ENCODE measurements around the gene TEX29. TPM values are rescaled to one million over a fixed set of nuclear protein-coding genes. Genes with fewer than 3 reads are reported as not detected.

Gene TEX29
- total and polyA plus RNA-seq, 9 of the 15 experiments (the other 6 are each of a cell fraction or from before 2014, with no cell fraction given): 0.11 TPM; not detected in 7

DNA sequence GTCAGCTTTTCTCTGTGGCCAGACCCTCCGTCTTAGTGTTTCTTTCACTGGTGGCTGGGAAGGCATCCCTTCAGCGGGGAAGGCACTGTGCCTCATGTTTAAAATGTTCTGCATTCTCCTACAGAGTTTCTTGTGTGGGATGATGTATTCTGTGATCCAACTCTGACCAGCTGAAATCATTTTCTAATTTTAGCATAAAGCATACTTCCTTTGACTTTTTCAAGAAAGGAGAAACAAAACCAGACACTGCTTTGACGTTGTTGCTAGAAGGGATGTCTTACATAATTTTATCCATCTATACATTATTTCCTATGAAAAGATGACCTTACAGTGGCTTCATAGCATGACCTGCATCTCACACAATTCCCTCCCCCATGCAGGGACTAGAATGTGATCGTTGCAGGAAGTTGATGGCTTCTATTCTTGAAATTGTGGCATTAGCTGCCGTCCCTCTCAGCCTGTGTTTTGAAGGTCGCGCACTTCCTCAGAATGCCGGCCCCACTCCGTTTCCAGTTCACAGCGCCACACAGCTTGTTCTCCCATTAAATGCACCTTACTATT lies 38.6 kb upstream of the TEX29 start (continued):
- no peak for TF ChIP-seq ETV6 (IDR thresholded peaks at IDR 0.05; ENCODE audit: borderline replicate concordance in 1 of 2, low read depth in 2 of 2, low read length in 1 of 2)
- TF ChIP-seq ETV6 (CRISPR knock-in tag; IDR thresholded peaks at IDR 0.05; ENCODE audit: borderline replicate concordance): no peak

DNA sequence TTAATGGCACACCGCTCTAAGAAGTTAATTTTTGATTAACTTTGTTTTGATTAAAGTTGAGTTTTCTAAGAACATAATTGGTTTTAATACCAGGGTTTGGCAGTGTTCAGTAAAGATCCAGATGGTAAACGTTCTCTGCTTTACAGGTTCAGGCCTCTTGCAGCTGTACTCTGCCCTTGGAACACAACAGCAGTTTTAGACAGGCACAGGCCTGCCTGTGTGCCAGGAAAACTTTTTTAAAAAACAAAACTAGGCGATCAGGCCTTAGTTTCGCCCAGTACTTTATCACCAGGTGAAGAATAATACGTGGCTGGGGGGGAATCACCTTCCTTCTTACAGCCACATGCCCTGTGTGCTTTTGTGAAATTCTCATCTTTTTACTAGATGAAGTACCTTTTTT lies 38.0 kb upstream of the TEX29 start:
- POLR2A ChIA-PET: interaction anchor here (0.9 kb wide), 1 partner anchor 8 kb away, joined by 3 read pairs; no protein-coding TSS in a partner anchor
- no TSS peak for BruUV-seq (replicated peaks)
- in situ Hi-C loops (cut with MboI): no loop called here

GRCh38 chr13:111282997-111283396 lies 37.4 kb upstream of the TEX29 start:
- no peaks in the 10 kb centered on the region for H3K27me3 ChIP-seq (ENCODE audit: control insufficient read depth in 2 of 2, insufficient read depth in 2 of 2, low read length in 2 of 2)
- ATAC-seq (no peak), FAIRE-seq (no peak), DNase-seq (ENCODE audit: extremely low read depth in 1 of 4, low spot score in 3 of 4) (no peak)
- ChIA-PET CTCF (ENCODE audit: low intra/inter-chr PET ratio) (no interaction called here), POLR2A (interaction anchor here (0.9 kb wide), 1 partner anchor 8 kb away, joined by 3 read pairs; no protein-coding TSS in a partner anchor)
- WGBS (ENCODE audit: insufficient coverage, low coverage, missing lambda C conversion rate): 88% methylated on average over 1 of the region's 23 CpGs
- no peaks in the 10 kb centered on the region for H4K20me1 ChIP-seq (replicated peaks; ENCODE audit: control insufficient read depth, insufficient read depth, low read length)
- no peak overlapping the region for H2AFZ ChIP-seq (ENCODE audit: low read depth, low read length)
- no peak overlapping the region for H3K4me2 ChIP-seq (ENCODE audit: insufficient read depth, low read length)
- intact Hi-C loops (cut with micrococcal nuclease) (no loop called here), in situ Hi-C loops (cut with MboI) (no loop called here)
- no peaks in the 10 kb centered on the region for H3K79me2 ChIP-seq (ENCODE audit: control insufficient read depth, insufficient read depth, low read length)
- no peaks in the 10 kb centered on the region for H3K9me3 ChIP-seq (replicated peaks; ENCODE audit: control insufficient read depth, insufficient read depth, low read depth, low read length)
- peaks cover 55% of the 10 kb centered on the region; the same call in 1 of the 3 replicates for H3K36me3 ChIP-seq (ENCODE audit: control insufficient read depth, insufficient read depth, low read length)
- no peaks in the 10 kb centered on the region for H3K9me1 ChIP-seq (ENCODE audit: control insufficient read depth, insufficient read depth, low read length)
- no peaks in the 10 kb centered on the region for H3K4me1 ChIP-seq (replicated peaks in 1 of 2; ENCODE audit: control insufficient read depth in 2 of 2, insufficient read depth in 2 of 2, low read length in 2 of 2)
- no peak overlapping the region for H3K27ac ChIP-seq (ENCODE audit: extremely low read depth, low read depth, low read length)
- no peak overlapping the region for H3K4me3 ChIP-seq
- no peak for TF ChIP-seq DPF2 (IDR thresholded peaks at IDR 0.05)
- 0 out of 2 replicates have a peak, but pooled peaks have one; percentile 15 for TF ChIP-seq POLR2G (IDR thresholded peaks at IDR 0.05; ENCODE audit: low read depth, low read length)
- BruUV-seq (replicated peaks): no TSS peak
- H3K9ac ChIP-seq (ENCODE audit: insufficient read depth in 1 of 2, low read depth in 2 of 2, low read length in 2 of 2): no peak overlapping the region

More for the DNA sequence above, 38.0 kb upstream of the TEX29 start:
- no peak for TF ChIP-seq ETS2 (tag; IDR thresholded peaks at IDR 0.05; ENCODE audit: borderline replicate concordance, poor library complexity, severe bottlenecking)
- no peak for TF ChIP-seq ZKSCAN8 (CRISPR knock-in tag; IDR thresholded peaks at IDR 0.05)
- no peak overlapping the region for H3K27ac ChIP-seq (ENCODE audit: extremely low read depth, low read depth, low read length)
- H3K9me1 ChIP-seq (ENCODE audit: control insufficient read depth, insufficient read depth, low read length): no peaks in the 10 kb centered on the region
- no peak overlapping the region for H3K4me2 ChIP-seq (ENCODE audit: insufficient read depth, low read length)
- no peaks in the 10 kb centered on the region for H3K4me1 ChIP-seq (replicated peaks in 1 of 2; ENCODE audit: control insufficient read depth in 2 of 2, insufficient read depth in 2 of 2, low read length in 2 of 2)
- H3K4me3 ChIP-seq: no peak overlapping the region
- H3K36me3 ChIP-seq (ENCODE audit: control insufficient read depth, insufficient read depth, low read length): peaks cover 61% of the 10 kb centered on the region; the same call in 1 of the 3 replicates
- no peak overlapping the region for H2AFZ ChIP-seq (ENCODE audit: low read depth, low read length)
- no peak overlapping the region for H3K9ac ChIP-seq (ENCODE audit: insufficient read depth in 1 of 2, low read depth in 2 of 2, low read length in 2 of 2)
- H3K79me2 ChIP-seq (ENCODE audit: control insufficient read depth, insufficient read depth, low read length): no peaks in the 10 kb centered on the region
- WGBS (ENCODE audit: insufficient coverage, low coverage, missing lambda C conversion rate): 81% methylated on average over 3 of the region's 5 CpGs
- H4K20me1 ChIP-seq (replicated peaks; ENCODE audit: control insufficient read depth, insufficient read depth, low read length): no peaks in the 10 kb centered on the region
- H3K9me3 ChIP-seq (replicated peaks; ENCODE audit: control insufficient read depth, insufficient read depth, low read depth, low read length): no peaks in the 10 kb centered on the region
- FAIRE-seq (no peak), DNase-seq (ENCODE audit: extremely low read depth in 1 of 4, low spot score in 3 of 4) (no peak), ATAC-seq (no peak)
- CTCF ChIA-PET (ENCODE audit: low intra/inter-chr PET ratio): no interaction called here
- no peaks in the 10 kb centered on the region for H3K27me3 ChIP-seq (ENCODE audit: control insufficient read depth in 2 of 2, insufficient read depth in 2 of 2, low read length in 2 of 2)
- intact Hi-C loops (cut with micrococcal nuclease): no loop called here

Data from K562 (cell line).